Measurements from ENCODE around the gene CYP2D6.

The CYP2D6 gene

GRCh38 chr22:42084874-42085273 is 45.7 kb downstream of the CYP2D6 start:
- ATAC-seq = no peak
- no peak for TF ChIP-seq CSDC2 (CRISPR knock-in tag; IDR thresholded peaks at IDR 0.05)
- TF ChIP-seq, protein P1, sequence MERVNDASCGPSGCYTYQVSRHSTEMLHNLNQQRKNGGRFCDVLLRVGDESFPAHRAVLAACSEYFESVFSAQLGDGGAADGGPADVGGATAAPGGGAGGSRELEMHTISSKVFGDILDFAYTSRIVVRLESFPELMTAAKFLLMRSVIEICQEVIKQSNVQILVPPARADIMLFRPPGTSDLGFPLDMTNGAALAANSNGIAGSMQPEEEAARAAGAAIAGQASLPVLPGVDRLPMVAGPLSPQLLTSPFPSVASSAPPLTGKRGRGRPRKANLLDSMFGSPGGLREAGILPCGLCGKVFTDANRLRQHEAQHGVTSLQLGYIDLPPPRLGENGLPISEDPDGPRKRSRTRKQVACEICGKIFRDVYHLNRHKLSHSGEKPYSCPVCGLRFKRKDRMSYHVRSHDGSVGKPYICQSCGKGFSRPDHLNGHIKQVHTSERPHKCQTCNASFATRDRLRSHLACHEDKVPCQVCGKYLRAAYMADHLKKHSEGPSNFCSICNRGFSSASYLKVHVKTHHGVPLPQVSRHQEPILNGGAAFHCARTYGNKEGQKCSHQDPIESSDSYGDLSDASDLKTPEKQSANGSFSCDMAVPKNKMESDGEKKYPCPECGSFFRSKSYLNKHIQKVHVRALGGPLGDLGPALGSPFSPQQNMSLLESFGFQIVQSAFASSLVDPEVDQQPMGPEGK (CRISPR knock-in tag; IDR thresholded peaks at IDR 0.05; ENCODE audit: borderline replicate concordance) = no peak
- TF ChIP-seq TOX (CRISPR knock-in tag; IDR thresholded peaks at IDR 0.05; ENCODE audit: borderline replicate concordance) = no peak
- TF ChIP-seq ZNF8 (CRISPR knock-in tag; IDR thresholded peaks at IDR 0.05) = no peak
- no peak for TF ChIP-seq ZNF70 (CRISPR knock-in tag; IDR thresholded peaks at IDR 0.05)
- no peak for TF ChIP-seq PPARA (CRISPR knock-in tag; IDR thresholded peaks at IDR 0.05; ENCODE audit: borderline replicate concordance)
- TF ChIP-seq ISL1 (CRISPR knock-in tag; IDR thresholded peaks at IDR 0.05) = no peak
- no peak for TF ChIP-seq ARNTL (CRISPR knock-in tag; IDR thresholded peaks at IDR 0.05; ENCODE audit: borderline replicate concordance, low read depth)
- no peak for TF ChIP-seq ESRRG (CRISPR knock-in tag; IDR thresholded peaks at IDR 0.05)
- no peak for TF ChIP-seq ZNF565 (CRISPR knock-in tag; conservative IDR thresholded peaks at IDR 0.05; ENCODE audit: low read depth)
- TF ChIP-seq OSR1 (CRISPR knock-in tag; IDR thresholded peaks at IDR 0.05) = no peak
- TF ChIP-seq GLIS3 (CRISPR knock-in tag; IDR thresholded peaks at IDR 0.05) = no peak
- no peak for TF ChIP-seq POU6F1 (CRISPR knock-in tag; IDR thresholded peaks at IDR 0.05; ENCODE audit: borderline replicate concordance, low read depth)
- TF ChIP-seq, protein P2, sequence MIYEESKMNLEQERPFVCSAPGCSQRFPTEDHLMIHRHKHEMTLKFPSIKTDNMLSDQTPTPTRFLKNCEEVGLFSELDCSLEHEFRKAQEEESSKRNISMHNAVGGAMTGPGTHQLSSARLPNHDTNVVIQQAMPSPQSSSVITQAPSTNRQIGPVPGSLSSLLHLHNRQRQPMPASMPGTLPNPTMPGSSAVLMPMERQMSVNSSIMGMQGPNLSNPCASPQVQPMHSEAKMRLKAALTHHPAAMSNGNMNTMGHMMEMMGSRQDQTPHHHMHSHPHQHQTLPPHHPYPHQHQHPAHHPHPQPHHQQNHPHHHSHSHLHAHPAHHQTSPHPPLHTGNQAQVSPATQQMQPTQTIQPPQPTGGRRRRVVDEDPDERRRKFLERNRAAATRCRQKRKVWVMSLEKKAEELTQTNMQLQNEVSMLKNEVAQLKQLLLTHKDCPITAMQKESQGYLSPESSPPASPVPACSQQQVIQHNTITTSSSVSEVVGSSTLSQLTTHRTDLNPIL (CRISPR knock-in tag; IDR thresholded peaks at IDR 0.05; ENCODE audit: low read depth) = no peak
- TF ChIP-seq, protein P3, sequence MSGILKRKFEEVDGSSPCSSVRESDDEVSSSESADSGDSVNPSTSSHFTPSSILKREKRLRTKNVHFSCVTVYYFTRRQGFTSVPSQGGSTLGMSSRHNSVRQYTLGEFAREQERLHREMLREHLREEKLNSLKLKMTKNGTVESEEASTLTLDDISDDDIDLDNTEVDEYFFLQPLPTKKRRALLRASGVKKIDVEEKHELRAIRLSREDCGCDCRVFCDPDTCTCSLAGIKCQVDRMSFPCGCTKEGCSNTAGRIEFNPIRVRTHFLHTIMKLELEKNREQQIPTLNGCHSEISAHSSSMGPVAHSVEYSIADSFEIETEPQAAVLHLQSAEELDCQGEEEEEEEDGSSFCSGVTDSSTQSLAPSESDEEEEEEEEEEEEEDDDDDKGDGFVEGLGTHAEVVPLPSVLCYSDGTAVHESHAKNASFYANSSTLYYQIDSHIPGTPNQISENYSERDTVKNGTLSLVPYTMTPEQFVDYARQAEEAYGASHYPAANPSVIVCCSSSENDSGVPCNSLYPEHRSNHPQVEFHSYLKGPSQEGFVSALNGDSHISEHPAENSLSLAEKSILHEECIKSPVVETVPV (CRISPR knock-in tag; IDR thresholded peaks at IDR 0.05) = no peak
- TF ChIP-seq RARB (CRISPR knock-in tag; IDR thresholded peaks at IDR 0.05) = no peak
- no peak for TF ChIP-seq ZC3H10 (CRISPR knock-in tag; IDR thresholded peaks at IDR 0.05)
- TF ChIP-seq TCF4 (CRISPR knock-in tag; IDR thresholded peaks at IDR 0.05; ENCODE audit: borderline replicate concordance) = no peak
- TF ChIP-seq ZFP3 (CRISPR knock-in tag; IDR thresholded peaks at IDR 0.05) = no peak
- TF ChIP-seq SNAI2 (CRISPR knock-in tag; IDR thresholded peaks at IDR 0.05) = no peak

GRCh38 chr22:42083119-42083518 is 47.5 kb downstream of the CYP2D6 start:
- TF ChIP-seq GLIS3 (CRISPR knock-in tag; IDR thresholded peaks at IDR 0.05) (no peak), ISL1 (CRISPR knock-in tag; IDR thresholded peaks at IDR 0.05) (no peak), ZNF565 (CRISPR knock-in tag; conservative IDR thresholded peaks at IDR 0.05; ENCODE audit: low read depth) (no peak), ZNF70 (CRISPR knock-in tag; IDR thresholded peaks at IDR 0.05) (no peak), SNAI2 (CRISPR knock-in tag; IDR thresholded peaks at IDR 0.05) (no peak), BACH2 (CRISPR knock-in tag; IDR thresholded peaks at IDR 0.05; ENCODE audit: borderline replicate concordance) (no peak), OSR1 (CRISPR knock-in tag; IDR thresholded peaks at IDR 0.05) (no peak), PPARA (CRISPR knock-in tag; IDR thresholded peaks at IDR 0.05; ENCODE audit: borderline replicate concordance) (no peak), ZC3H10 (CRISPR knock-in tag; IDR thresholded peaks at IDR 0.05) (no peak), RARB (CRISPR knock-in tag; IDR thresholded peaks at IDR 0.05) (no peak), ESRRG (CRISPR knock-in tag; IDR thresholded peaks at IDR 0.05) (no peak), ZNF8 (CRISPR knock-in tag; IDR thresholded peaks at IDR 0.05) (no peak), POU6F1 (CRISPR knock-in tag; IDR thresholded peaks at IDR 0.05; ENCODE audit: borderline replicate concordance, low read depth) (no peak), CSDC2 (CRISPR knock-in tag; IDR thresholded peaks at IDR 0.05) (no peak), TCF4 (CRISPR knock-in tag; IDR thresholded peaks at IDR 0.05; ENCODE audit: borderline replicate concordance) (no peak)
- TF ChIP-seq, protein P4, sequence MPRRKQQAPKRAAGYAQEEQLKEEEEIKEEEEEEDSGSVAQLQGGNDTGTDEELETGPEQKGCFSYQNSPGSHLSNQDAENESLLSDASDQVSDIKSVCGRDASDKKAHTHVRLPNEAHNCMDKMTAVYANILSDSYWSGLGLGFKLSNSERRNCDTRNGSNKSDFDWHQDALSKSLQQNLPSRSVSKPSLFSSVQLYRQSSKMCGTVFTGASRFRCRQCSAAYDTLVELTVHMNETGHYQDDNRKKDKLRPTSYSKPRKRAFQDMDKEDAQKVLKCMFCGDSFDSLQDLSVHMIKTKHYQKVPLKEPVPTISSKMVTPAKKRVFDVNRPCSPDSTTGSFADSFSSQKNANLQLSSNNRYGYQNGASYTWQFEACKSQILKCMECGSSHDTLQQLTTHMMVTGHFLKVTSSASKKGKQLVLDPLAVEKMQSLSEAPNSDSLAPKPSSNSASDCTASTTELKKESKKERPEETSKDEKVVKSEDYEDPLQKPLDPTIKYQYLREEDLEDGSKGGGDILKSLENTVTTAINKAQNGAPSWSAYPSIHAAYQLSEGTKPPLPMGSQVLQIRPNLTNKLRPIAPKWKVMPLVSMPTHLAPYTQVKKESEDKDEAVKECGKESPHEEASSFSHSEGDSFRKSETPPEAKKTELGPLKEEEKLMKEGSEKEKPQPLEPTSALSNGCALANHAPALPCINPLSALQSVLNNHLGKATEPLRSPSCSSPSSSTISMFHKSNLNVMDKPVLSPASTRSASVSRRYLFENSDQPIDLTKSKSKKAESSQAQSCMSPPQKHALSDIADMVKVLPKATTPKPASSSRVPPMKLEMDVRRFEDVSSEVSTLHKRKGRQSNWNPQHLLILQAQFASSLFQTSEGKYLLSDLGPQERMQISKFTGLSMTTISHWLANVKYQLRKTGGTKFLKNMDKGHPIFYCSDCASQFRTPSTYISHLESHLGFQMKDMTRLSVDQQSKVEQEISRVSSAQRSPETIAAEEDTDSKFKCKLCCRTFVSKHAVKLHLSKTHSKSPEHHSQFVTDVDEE (CRISPR knock-in tag; IDR thresholded peaks at IDR 0.05) = no peak
- TF ChIP-seq, protein P1 (CRISPR knock-in tag; IDR thresholded peaks at IDR 0.05; ENCODE audit: borderline replicate concordance) = no peak
- TF ChIP-seq, protein P2 (CRISPR knock-in tag; IDR thresholded peaks at IDR 0.05; ENCODE audit: low read depth) = no peak
- no peak for ATAC-seq

All from SK-N-SH treated with all-trans-retinoic acid at 6 μM for 48 hours (cell line).